HepG2 (cell line): ENCODE data around the gene C9orf43. TPM values are rescaled to one million over a fixed set of nuclear protein-coding genes. Genes with fewer than 3 reads are reported as not detected.

Experiments used
- ATAD3A ChIP-seq: sonication (generic); formaldehyde crosslinking; IDR thresholded peaks from 2 replicates; pipeline ENCODE4 v1.4.0; 2020; ENCODE audit warnings: missing genetic modification reagents
- DRAP1 ChIP-seq: IDR thresholded peaks from 2 replicates; pipeline ENCODE4 v1.6.1; 2016; ENCODE audit warnings: missing genetic modification reagents, missing compliant biosample characterization
- E2F5 ChIP-seq: sonication (generic); formaldehyde crosslinking; conservative IDR thresholded peaks from 2 replicates; pipeline ENCODE4 v1.4.0; 2020; ENCODE audit warnings: missing genetic modification reagents
- ELF1 ChIP-seq: sonication (generic); formaldehyde crosslinking; IDR thresholded peaks from 2 replicates; pipeline ENCODE4 v1.4.0; 2020; ENCODE audit warnings: missing genetic modification reagents
- FUBP1 ChIP-seq: sonication (generic); formaldehyde crosslinking; IDR thresholded peaks from 2 replicates; pipeline ENCODE4 v1.5.1; 2020; ENCODE audit warnings: missing genetic modification reagents, mild to moderate bottlenecking, borderline replicate concordance
- HNF1A ChIP-seq, 2 experiments: sonication (generic) in 1 of 2; formaldehyde crosslinking in 1 of 2; IDR thresholded peaks; 2 replicates each; pipeline versions ENCODE4 v1.4.0 to v1.6.1; 2016 to 2020; ENCODE audit warnings: borderline replicate concordance in 1 of 2, low read depth in 1 of 2, mild to moderate bottlenecking in 1 of 2, missing genetic modification reagents in 1 of 2
- MAX ChIP-seq: IDR thresholded peaks from 2 replicates; pipeline ENCODE4 v1.6.1; 2012; ENCODE audit warnings: inconsistent platforms
- MEIS1 ChIP-seq: sonication (generic); formaldehyde crosslinking; IDR thresholded peaks from 2 replicates; pipeline ENCODE4 v1.9.0; 2021; ENCODE audit warnings: mild to moderate bottlenecking, missing genetic modification reagents, moderate library complexity, borderline replicate concordance
- MXD1 ChIP-seq: sonication (generic); formaldehyde crosslinking; IDR thresholded peaks from 2 replicates; pipeline ENCODE4 v1.4.0; 2020; ENCODE audit warnings: mild to moderate bottlenecking, missing genetic modification reagents
- NKX3-1 ChIP-seq: sonication (generic); formaldehyde crosslinking; IDR thresholded peaks from 2 replicates; pipeline ENCODE4 v1.5.0; 2020; ENCODE audit warnings: missing genetic modification reagents
- RFX5 ChIP-seq: IDR thresholded peaks from 2 replicates; pipeline ENCODE4 v1.6.1; 2011; ENCODE audit warnings: low read depth, low read length, improper control_type of control experiment
- SRSF1 ChIP-seq: fragments of 200-400 bp; formaldehyde crosslinking; optimal IDR thresholded peaks from 2 replicates; pipeline ENCODE3; 2017; ENCODE audit warnings: mild to moderate bottlenecking, low read depth, low read length, moderate library complexity
- TGIF2 ChIP-seq: IDR thresholded peaks from 2 replicates; pipeline ENCODE4 v1.6.1; 2016; ENCODE audit warnings: control low read depth, missing compliant biosample characterization
- ZKSCAN1 ChIP-seq: fragments of 150-350 bp; IDR thresholded peaks from 2 replicates; pipeline ENCODE4 v1.6.1; 2014; ENCODE audit warnings: low read length
- ZNF136 ChIP-seq: sonication (generic); formaldehyde crosslinking; IDR thresholded peaks from 2 replicates; pipeline ENCODE4 v1.8.1; 2022; ENCODE audit warnings: low read depth, mild to moderate bottlenecking, moderate library complexity, missing genetic modification reagents
- ZNF382 ChIP-seq: sonication (generic); formaldehyde crosslinking; IDR thresholded peaks from 2 replicates; pipeline ENCODE4 v1.5.0; 2020; ENCODE audit warnings: missing genetic modification reagents, mild to moderate bottlenecking, borderline replicate concordance
- ZNF501 ChIP-seq: sonication (generic); formaldehyde crosslinking; IDR thresholded peaks from 2 replicates; pipeline ENCODE4 v1.5.1; 2020; ENCODE audit warnings: mild to moderate bottlenecking, moderate library complexity, missing genetic modification reagents
- ZNF614 ChIP-seq: IDR thresholded peaks from 2 replicates; pipeline ENCODE4 v1.6.1; 2018; ENCODE audit warnings: missing biosample characterization, missing genetic modification reagents, inconsistent platforms, borderline replicate concordance
- ZNF75D ChIP-seq: sonication (generic); formaldehyde crosslinking; IDR thresholded peaks from 2 replicates; pipeline ENCODE4 v1.8.1; 2023; ENCODE audit warnings: missing genetic modification reagents, mild to moderate bottlenecking, borderline replicate concordance
- ZNF83 ChIP-seq: sonication (generic); formaldehyde crosslinking; IDR thresholded peaks from 2 replicates; pipeline ENCODE4 v1.4.0; 2020; ENCODE audit warnings: missing genetic modification reagents, mild to moderate bottlenecking, borderline replicate concordance
- ZSCAN29 ChIP-seq: sonication (generic); formaldehyde crosslinking; conservative IDR thresholded peaks from 2 replicates; pipeline ENCODE4 v1.4.0; 2020; ENCODE audit warnings: mild to moderate bottlenecking, missing genetic modification reagents
- polyA plus RNA-seq, 8 experiments: library from polyadenylated mRNA; depleted of rRNA in 3 of 8; stranded (reverse) in 7 of 8; unstranded in 1 of 8; fragments of >200 nt; fragmentation: Illumina TruSeq in 4 of 8; extraction: Trizol in 4 of 8; gene quantifications; 2 replicates each; pipeline versions ENCODE4 v1.2.1 to v1.2.3, GENCODE V29; 2011 to 2016; ENCODE audit warnings: low read depth in 4 of 8, missing spikeins in 1 of 8, mixed read lengths in 1 of 8; ENCODE audit not compliant: insufficient read depth in 1 of 8
- total RNA-seq, 5 experiments: library from RNA; depleted of rRNA; stranded (reverse); fragments of >200 nt; fragmentation: Illumina TruSeq; extraction: Trizol; gene quantifications; 2 replicates each; pipeline ENCODE4 v1.2.3, GENCODE V29; 2016; ENCODE audit warnings: low read depth in 1 of 5

Gene C9orf43
- total and polyA plus RNA-seq, 2 of the 13 experiments (the other 11 are each of a cell fraction or from before 2014, with no cell fraction given): 0.24 to 0.31 TPM

GRCh38 chr9:113410207-113410864 lies at the start of gene C9orf43, which contains the start of gene POLE3 (continued):
- TF ChIP-seq MEIS1 (CRISPR knock-in tag): no peak
- peak; percentile 91 for TF ChIP-seq E2F5 (CRISPR knock-in tag)
- no peak; the same call in 1 of the 2 replicates for TF ChIP-seq ZNF614 (CRISPR knock-in tag)
- TF ChIP-seq ZKSCAN1: no peak
- peak; percentile 73 for TF ChIP-seq TGIF2 (CRISPR knock-in tag)
- TF ChIP-seq ELF1 (CRISPR knock-in tag): peak; percentile 74
- TF ChIP-seq HNF1A (IDR thresholded peaks at IDR 0.05; ENCODE audit: low read depth): no peak
- TF ChIP-seq HNF1A (CRISPR knock-in tag; IDR thresholded peaks at IDR 0.05; ENCODE audit: borderline replicate concordance): peak; percentile 72; the same call in 1 of the 2 replicates
- TF ChIP-seq ZNF382 (CRISPR knock-in tag): no peak
- 0 out of 2 replicates have a peak, but pooled peaks have one; percentile 54 for TF ChIP-seq DRAP1 (CRISPR knock-in tag)
- 0 out of 2 replicates have a peak, but pooled peaks have one; percentile 40 for TF ChIP-seq RFX5
- peak; percentile 93 for TF ChIP-seq MXD1 (CRISPR knock-in tag)
- no peak for TF ChIP-seq ZNF75D (CRISPR knock-in tag)
- TF ChIP-seq MAX: peak; percentile 97
- TF ChIP-seq ZNF501 (CRISPR knock-in tag): peak; percentile 93
- no peak for TF ChIP-seq ZNF83 (CRISPR knock-in tag)
- no peak for TF ChIP-seq ATAD3A (CRISPR knock-in tag)
- peak; percentile 74 for TF ChIP-seq NKX3-1 (CRISPR knock-in tag)
- TF ChIP-seq SRSF1: peak; percentile 81
- TF ChIP-seq ZNF136 (CRISPR knock-in tag): 0 out of 2 replicates have a peak, but pooled peaks have one; percentile 22
- peak; percentile 97 for TF ChIP-seq ZSCAN29 (CRISPR knock-in tag)
- TF ChIP-seq FUBP1: no peak
